Esophagus muscularis mucosa (tissue), 3 donors: Measurements from ENCODE around the gene ADGRL4.

Experiments
- CTCF ChIP-seq, 3 experiments: fragments of 200-600 bp in 2 of 3; fragments of 450-650 bp in 1 of 3; sonication (generic) in 2 of 3; IDR thresholded peaks; one replicate each; pipeline ENCODE4 v1.5.1; 2017 to 2019; ENCODE audit warnings: antibody characterized with exemption in 3 of 3, mild to moderate bottlenecking in 2 of 3, moderate library complexity in 1 of 3
- POLR2A ChIP-seq: fragments of 450-650 bp; IDR thresholded peaks from one replicate; pipeline ENCODE4 v1.6.1; 2017; ENCODE audit warnings: antibody characterized with exemption, moderate library complexity, mild to moderate bottlenecking, low read depth
- POLR2AphosphoS5 ChIP-seq, 2 donors: sonication (generic); formaldehyde crosslinking; IDR thresholded peaks; one replicate each; pipeline ENCODE4 v1.6.1; 2017; ENCODE audit warnings: antibody characterized with exemption in 2 of 2

- TF ChIP-seq CTCF (IDR thresholded peaks at IDR 0.05) = no peak
- TF ChIP-seq POLR2A = no peak
- TF ChIP-seq POLR2AphosphoS5 (IDR thresholded peaks at IDR 0.05) = no peak
Measured at GRCh38 chr1:78919150-78919549, 87.4 kb downstream of the ADGRL4 start.
